Kidney tubule cell (primary cell): Measurements from ENCODE around the gene SLC35D1.
"Not testable (repeated sequence)": the region's sequence is repeated elsewhere in the genome, so short reads cannot be mapped to it uniquely, and the experiment has no call there.

Experiments
- DNase-seq: peaks from one replicate; pipeline ENCODE4 v3.0.0-alpha.2; 2018; ENCODE audit warnings: low spot score

Gene SLC35D1

GRCh38 chr1:66985835-66986234, 68.1 kb downstream of the SLC35D1 start:
- no peak for DNase-seq

GRCh38 chr1:66984491-66984890, 69.5 kb downstream of the SLC35D1 start:
- DNase-seq = peak; percentile 52

- peak; percentile 45 for DNase-seq
These were observed 71.2 kb downstream of the SLC35D1 start for GRCh38 chr1:66982561-66983260.

GRCh38 chr1:66981679-66982078, 72.3 kb downstream of the SLC35D1 start:
- DNase-seq = peak; percentile 17

GRCh38 chr1:66980745-66981367, 73.1 kb downstream of the SLC35D1 start:
- DNase-seq = no peak

- not testable (repeated sequence) for DNase-seq
These were observed 74.3 kb downstream of the SLC35D1 start for GRCh38 chr1:66979621-66980020.

- DNase-seq = no peak
These were observed 75.7 kb downstream of the SLC35D1 start for GRCh38 chr1:66978201-66978600.

- DNase-seq = no peak
These were observed 85.4 kb downstream of the SLC35D1 start for GRCh38 chr1:66968574-66968973.

- not testable (repeated sequence) for DNase-seq
These were observed 87.6 kb downstream of the SLC35D1 start for GRCh38 chr1:66966188-66966873.

- DNase-seq = no peak
These were observed 96.0 kb downstream of the SLC35D1 start for GRCh38 chr1:66957938-66958337.

GRCh38 chr1:66954208-66954607, 99.7 kb downstream of the SLC35D1 start:
- DNase-seq = no peak

GRCh38 chr1:66951513-66951912, 102.4 kb downstream of the SLC35D1 start:
- DNase-seq = peak; percentile 77
